ENCODE results near the gene CD93. TPM values are rescaled to one million over a fixed set of nuclear protein-coding genes. Genes with fewer than 3 reads are reported as not detected.

Gene CD93
- total RNA-seq, 2 experiments from 2014 or later, result 0.05 TPM; not detected in 1

GRCh38 chr20:23082846-23083552 lies 3.1 kb downstream of the CD93 start:
- intact Hi-C loops (cut with micrococcal nuclease), result no loop called here
- no peaks in the 10 kb centered on the region for H3K36me3 Mint-ChIP-seq (ENCODE audit: low read depth)
- H3K9me3 Mint-ChIP-seq, result no peaks in the 10 kb centered on the region
- peaks cover 7% of the 10 kb centered on the region for H3K27me3 Mint-ChIP-seq (ENCODE audit: low read depth)
- no peak overlapping the region for H3K27ac Mint-ChIP-seq
- no peak for DNase-seq
- CTCF ChIA-PET, result no interaction called here
- H3K4me3 Mint-ChIP-seq, result no peak overlapping the region
- peaks cover 3% of the 10 kb centered on the region for H3K4me1 Mint-ChIP-seq (ENCODE audit: low read depth)

GRCh38 chr20:23081263-23081819 lies 4.8 kb downstream of the CD93 start:
- Mint-ChIP-seq H3K9me3 (no peaks in the 10 kb centered on the region), H3K36me3 (ENCODE audit: low read depth) (no peaks in the 10 kb centered on the region), H3K4me3 (no peak overlapping the region), H3K27me3 (ENCODE audit: low read depth) (peaks cover 5% of the 10 kb centered on the region), H3K27ac (no peak overlapping the region), H3K4me1 (ENCODE audit: low read depth) (peaks cover 1% of the 10 kb centered on the region)
- no peak for DNase-seq
- CTCF ChIA-PET, result no interaction called here
- intact Hi-C loops (cut with micrococcal nuclease), result no loop called here

- intact Hi-C loops (cut with micrococcal nuclease), result no loop called here
- CTCF ChIA-PET, result no interaction called here
- DNase-seq, result no peak
- Mint-ChIP-seq H3K4me3 (no peak overlapping the region), H3K4me1 (ENCODE audit: low read depth) (no peaks in the 10 kb centered on the region), H3K27ac (no peak overlapping the region), H3K36me3 (ENCODE audit: low read depth) (no peaks in the 10 kb centered on the region), H3K9me3 (no peaks in the 10 kb centered on the region), H3K27me3 (ENCODE audit: low read depth) (peaks cover 5% of the 10 kb centered on the region)
Observed at GRCh38 chr20:23080521-23080920, 5.6 kb downstream of the CD93 start.

DNA sequence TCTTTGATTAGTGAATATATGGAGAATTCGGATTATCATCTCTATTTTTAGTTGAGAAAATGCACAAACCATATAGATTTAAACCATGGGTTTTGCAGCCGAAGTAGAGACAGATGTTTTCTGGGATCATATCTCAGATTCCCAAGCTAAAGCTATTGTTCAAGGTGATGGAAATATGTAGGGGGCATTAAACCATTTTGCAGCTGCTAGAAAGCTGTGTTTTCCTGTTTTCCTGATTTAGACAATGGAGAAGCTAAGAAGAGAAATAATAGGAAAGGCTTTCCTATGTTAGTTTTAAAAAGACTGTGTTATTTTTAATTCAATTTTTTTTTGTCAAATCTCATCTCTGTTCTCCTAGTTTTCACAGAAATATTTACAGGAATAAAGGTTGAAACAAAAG lies 6.2 kb downstream of the CD93 start:
- Mint-ChIP-seq H3K27me3 (ENCODE audit: low read depth) (peaks cover 5% of the 10 kb centered on the region), H3K9me3 (no peaks in the 10 kb centered on the region), H3K4me1 (ENCODE audit: low read depth) (no peaks in the 10 kb centered on the region), H3K36me3 (ENCODE audit: low read depth) (no peaks in the 10 kb centered on the region), H3K4me3 (no peak overlapping the region), H3K27ac (no peak overlapping the region)
- DNase-seq, result no peak
- intact Hi-C loops (cut with micrococcal nuclease), result no loop called here
- CTCF ChIA-PET, result no interaction called here

- DNase-seq, result no peak
- no peaks in the 10 kb centered on the region for H3K9me3 Mint-ChIP-seq
- H3K27ac Mint-ChIP-seq, result no peak overlapping the region
- CTCF ChIA-PET, result no interaction called here
- peaks cover 5% of the 10 kb centered on the region for H3K27me3 Mint-ChIP-seq (ENCODE audit: low read depth)
- H3K4me1 Mint-ChIP-seq (ENCODE audit: low read depth), result no peaks in the 10 kb centered on the region
- no peaks in the 10 kb centered on the region for H3K36me3 Mint-ChIP-seq (ENCODE audit: low read depth)
- H3K4me3 Mint-ChIP-seq, result no peak overlapping the region
- intact Hi-C loops (cut with micrococcal nuclease), result no loop called here
Observed at GRCh38 chr20:23079016-23079351, 7.1 kb downstream of the CD93 start.

GRCh38 chr20:23078351-23079015 lies 7.6 kb downstream of the CD93 start:
- Mint-ChIP-seq H3K27me3 (ENCODE audit: low read depth) (peaks cover 5% of the 10 kb centered on the region), H3K4me3 (no peak overlapping the region), H3K9me3 (no peaks in the 10 kb centered on the region), H3K4me1 (ENCODE audit: low read depth) (no peaks in the 10 kb centered on the region), H3K36me3 (ENCODE audit: low read depth) (no peaks in the 10 kb centered on the region), H3K27ac (no peak overlapping the region)
- no peak for DNase-seq
- CTCF ChIA-PET, result no interaction called here
- intact Hi-C loops (cut with micrococcal nuclease), result no loop called here

DNA sequence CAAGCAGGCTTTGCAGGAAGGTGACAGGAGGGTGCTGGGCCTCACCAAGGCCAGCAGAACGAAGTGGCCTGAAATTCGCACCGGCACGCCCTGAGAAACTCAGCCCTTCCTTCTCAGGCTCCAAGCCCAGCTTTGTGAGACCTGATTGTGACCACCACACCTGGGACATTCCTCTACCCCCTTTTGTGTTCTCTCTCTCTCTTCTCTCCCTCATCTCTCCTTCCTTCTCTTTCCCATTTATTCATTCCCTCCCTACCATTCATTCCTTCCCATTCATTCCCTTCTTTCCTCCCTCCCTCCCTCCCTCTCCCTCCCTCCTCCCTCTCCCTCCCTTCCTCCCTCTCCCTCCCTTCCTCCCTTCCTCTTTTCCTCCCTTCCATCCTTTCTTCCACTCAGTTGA lies 8.8 kb downstream of the CD93 start:
- H3K36me3 Mint-ChIP-seq (ENCODE audit: low read depth), result no peaks in the 10 kb centered on the region
- DNase-seq, result no peak
- no peaks in the 10 kb centered on the region for H3K4me1 Mint-ChIP-seq (ENCODE audit: low read depth)
- no peak overlapping the region for H3K4me3 Mint-ChIP-seq
- no peaks in the 10 kb centered on the region for H3K9me3 Mint-ChIP-seq
- no peak overlapping the region for H3K27ac Mint-ChIP-seq
- CTCF ChIA-PET, result no interaction called here
- H3K27me3 Mint-ChIP-seq (ENCODE audit: low read depth), result peaks cover 5% of the 10 kb centered on the region
- intact Hi-C loops (cut with micrococcal nuclease), result no loop called here

- CTCF ChIA-PET, result no interaction called here
- no peak overlapping the region for H3K27ac Mint-ChIP-seq
- no peaks in the 10 kb centered on the region for H3K4me1 Mint-ChIP-seq (ENCODE audit: low read depth)
- no peaks in the 10 kb centered on the region for H3K9me3 Mint-ChIP-seq
- no peak for DNase-seq
- no peak overlapping the region for H3K4me3 Mint-ChIP-seq
- no peaks in the 10 kb centered on the region for H3K27me3 Mint-ChIP-seq (ENCODE audit: low read depth)
- intact Hi-C loops (cut with micrococcal nuclease), result no loop called here
- no peaks in the 10 kb centered on the region for H3K36me3 Mint-ChIP-seq (ENCODE audit: low read depth)
Observed at GRCh38 chr20:23074052-23074451, 12.1 kb downstream of the CD93 start.

- intact Hi-C loops (cut with micrococcal nuclease), result no loop called here
- no peak overlapping the region for H3K27ac Mint-ChIP-seq
- no peaks in the 10 kb centered on the region for H3K9me3 Mint-ChIP-seq
- H3K4me1 Mint-ChIP-seq (ENCODE audit: low read depth), result no peaks in the 10 kb centered on the region
- no peaks in the 10 kb centered on the region for H3K36me3 Mint-ChIP-seq (ENCODE audit: low read depth)
- H3K4me3 Mint-ChIP-seq, result no peak overlapping the region
- DNase-seq, result no peak
- no peaks in the 10 kb centered on the region for H3K27me3 Mint-ChIP-seq (ENCODE audit: low read depth)
- CTCF ChIA-PET, result no interaction called here
Observed at GRCh38 chr20:23072892-23073586, 13.1 kb downstream of the CD93 start.

- H3K4me3 Mint-ChIP-seq, result no peak overlapping the region
Observed at GRCh38 chr20:23071996-23072395, 14.1 kb downstream of the CD93 start.

GRCh38 chr20:23071398-23071797 lies 14.7 kb downstream of the CD93 start:
- no peak overlapping the region for H3K4me3 Mint-ChIP-seq
- intact Hi-C loops (cut with micrococcal nuclease), result no loop called here

More at GRCh38 chr20:23071996-23072395, 14.1 kb downstream of the CD93 start:
- CTCF ChIA-PET, result no interaction called here
- H3K27me3 Mint-ChIP-seq (ENCODE audit: low read depth), result peaks cover under 1% of the 10 kb centered on the region
- no peaks in the 10 kb centered on the region for H3K36me3 Mint-ChIP-seq (ENCODE audit: low read depth)
- DNase-seq, result no peak
- no peaks in the 10 kb centered on the region for H3K4me1 Mint-ChIP-seq (ENCODE audit: low read depth)
- no peak overlapping the region for H3K27ac Mint-ChIP-seq
- no peaks in the 10 kb centered on the region for H3K9me3 Mint-ChIP-seq
- intact Hi-C loops (cut with micrococcal nuclease), result no loop called here

GRCh38 chr20:23069108-23069507 lies 17.0 kb downstream of the CD93 start:
- Mint-ChIP-seq H3K27ac (no peak overlapping the region), H3K36me3 (ENCODE audit: low read depth) (no peaks in the 10 kb centered on the region), H3K4me1 (ENCODE audit: low read depth) (no peaks in the 10 kb centered on the region), H3K4me3 (no peak overlapping the region), H3K9me3 (no peaks in the 10 kb centered on the region), H3K27me3 (ENCODE audit: low read depth) (peaks cover 7% of the 10 kb centered on the region)
- intact Hi-C loops (cut with micrococcal nuclease), result no loop called here
- CTCF ChIA-PET, result no interaction called here
- DNase-seq, result no peak

More at GRCh38 chr20:23071398-23071797, 14.7 kb downstream of the CD93 start:
- H3K4me1 Mint-ChIP-seq (ENCODE audit: low read depth), result no peaks in the 10 kb centered on the region
- H3K36me3 Mint-ChIP-seq (ENCODE audit: low read depth), result no peaks in the 10 kb centered on the region
- H3K9me3 Mint-ChIP-seq, result no peaks in the 10 kb centered on the region
- H3K27ac Mint-ChIP-seq, result no peak overlapping the region
- CTCF ChIA-PET, result no interaction called here
- no peak for DNase-seq
- peaks cover 6% of the 10 kb centered on the region for H3K27me3 Mint-ChIP-seq (ENCODE audit: low read depth)

- CTCF ChIA-PET, result no interaction called here
- Mint-ChIP-seq H3K4me1 (ENCODE audit: low read depth) (no peaks in the 10 kb centered on the region), H3K27ac (no peak overlapping the region), H3K9me3 (no peaks in the 10 kb centered on the region), H3K4me3 (no peak overlapping the region), H3K27me3 (ENCODE audit: low read depth) (peaks cover 7% of the 10 kb centered on the region), H3K36me3 (ENCODE audit: low read depth) (no peaks in the 10 kb centered on the region)
- no peak for DNase-seq
- intact Hi-C loops (cut with micrococcal nuclease), result no loop called here
Observed at GRCh38 chr20:23068283-23068682, 17.8 kb downstream of the CD93 start.
